ENCODE results near the gene UTP14C.

UTP14C gene, protein sequence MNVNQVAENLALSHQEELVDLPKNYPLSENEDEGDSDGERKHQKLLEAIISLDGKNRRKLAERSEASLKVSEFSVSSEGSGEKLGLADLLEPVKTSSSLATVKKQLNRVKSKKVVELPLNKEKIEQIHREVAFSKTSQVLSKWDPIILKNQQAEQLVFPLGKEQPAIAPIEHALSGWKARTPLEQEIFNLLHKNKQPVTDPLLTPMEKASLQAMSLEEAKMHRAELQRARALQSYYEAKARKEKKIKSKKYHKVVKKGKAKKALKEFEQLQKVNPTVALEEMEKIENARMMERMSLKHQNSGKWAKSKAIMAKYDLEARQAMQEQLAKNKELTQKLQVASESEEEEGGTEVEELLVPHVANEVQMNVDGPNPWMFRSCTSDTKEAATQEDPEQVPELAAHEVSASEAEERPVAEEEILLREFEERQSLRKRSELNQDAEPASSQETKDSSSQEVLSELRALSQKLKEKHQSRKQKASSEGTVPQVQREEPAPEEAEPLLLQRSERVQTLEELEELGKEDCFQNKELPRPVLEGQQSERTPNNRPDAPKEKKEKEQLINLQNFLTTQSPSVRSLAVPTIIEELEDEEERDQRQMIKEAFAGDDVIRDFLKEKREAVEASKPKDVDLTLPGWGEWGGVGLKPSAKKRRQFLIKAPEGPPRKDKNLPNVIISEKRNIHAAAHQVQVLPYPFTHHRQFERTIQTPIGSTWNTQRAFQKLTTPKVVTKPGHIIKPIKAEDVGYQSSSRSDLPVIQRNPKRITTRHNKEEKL

DNA sequence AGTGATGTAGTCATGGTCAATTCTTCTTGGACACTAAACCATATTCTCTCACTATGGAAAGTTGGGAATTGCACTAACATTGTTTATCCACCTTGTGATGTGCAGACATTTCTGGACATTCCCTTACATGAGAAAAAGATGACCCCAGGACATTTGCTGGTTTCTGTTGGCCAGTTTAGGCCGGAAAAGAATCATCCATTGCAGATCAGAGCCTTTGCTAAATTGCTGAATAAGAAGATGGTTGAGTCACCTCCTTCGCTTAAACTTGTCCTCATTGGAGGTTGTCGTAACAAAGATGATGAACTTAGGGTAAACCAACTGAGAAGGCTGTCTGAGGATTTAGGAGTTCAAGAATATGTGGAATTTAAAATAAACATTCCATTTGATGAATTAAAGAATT is at the start of gene UTP14C:
UTP14C (plus strand) TSS at position 211 of the 400 bp plus-strand sequence. CDS start 4,114 bp downstream, outside the sequence.
- no peak within 1 kb of the TSS for H3K4me3 ChIP-seq (replicated peaks; ENCODE audit: low read depth, low read length)
- DNase-seq (ENCODE audit: extremely low read depth, low read depth), result no peak
- TF ChIP-seq, protein P1, sequence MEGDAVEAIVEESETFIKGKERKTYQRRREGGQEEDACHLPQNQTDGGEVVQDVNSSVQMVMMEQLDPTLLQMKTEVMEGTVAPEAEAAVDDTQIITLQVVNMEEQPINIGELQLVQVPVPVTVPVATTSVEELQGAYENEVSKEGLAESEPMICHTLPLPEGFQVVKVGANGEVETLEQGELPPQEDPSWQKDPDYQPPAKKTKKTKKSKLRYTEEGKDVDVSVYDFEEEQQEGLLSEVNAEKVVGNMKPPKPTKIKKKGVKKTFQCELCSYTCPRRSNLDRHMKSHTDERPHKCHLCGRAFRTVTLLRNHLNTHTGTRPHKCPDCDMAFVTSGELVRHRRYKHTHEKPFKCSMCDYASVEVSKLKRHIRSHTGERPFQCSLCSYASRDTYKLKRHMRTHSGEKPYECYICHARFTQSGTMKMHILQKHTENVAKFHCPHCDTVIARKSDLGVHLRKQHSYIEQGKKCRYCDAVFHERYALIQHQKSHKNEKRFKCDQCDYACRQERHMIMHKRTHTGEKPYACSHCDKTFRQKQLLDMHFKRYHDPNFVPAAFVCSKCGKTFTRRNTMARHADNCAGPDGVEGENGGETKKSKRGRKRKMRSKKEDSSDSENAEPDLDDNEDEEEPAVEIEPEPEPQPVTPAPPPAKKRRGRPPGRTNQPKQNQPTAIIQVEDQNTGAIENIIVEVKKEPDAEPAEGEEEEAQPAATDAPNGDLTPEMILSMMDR (IDR thresholded peaks at IDR 0.05; ENCODE audit: low read depth, low read length, missing control alignments), result no peak

DNA sequence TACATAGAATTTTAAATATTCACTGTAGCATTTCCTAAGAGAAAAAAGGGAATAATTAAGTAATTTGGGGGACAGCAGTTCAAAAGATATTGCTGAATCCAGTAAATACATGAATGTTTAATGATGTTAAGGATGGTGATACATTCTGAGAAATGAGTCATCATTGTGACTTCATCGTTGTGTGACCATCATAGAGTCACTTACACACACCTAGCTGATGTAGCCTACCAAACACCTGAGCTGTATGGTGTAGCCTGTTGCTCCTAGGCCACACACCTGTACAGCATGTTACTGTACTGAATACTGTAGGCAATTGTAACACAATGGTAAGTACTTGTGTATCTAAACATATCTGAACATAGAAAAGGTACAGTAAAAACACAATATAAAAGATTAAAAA is 48.1 kb upstream of the UTP14C start:
- DNase-seq (ENCODE audit: extremely low read depth, low read depth), result no peak
- no peak overlapping the region for H3K4me3 ChIP-seq (replicated peaks; ENCODE audit: low read depth, low read length)
- TF ChIP-seq, protein P1 (IDR thresholded peaks at IDR 0.05; ENCODE audit: low read depth, low read length, missing control alignments), result no peak

DNA sequence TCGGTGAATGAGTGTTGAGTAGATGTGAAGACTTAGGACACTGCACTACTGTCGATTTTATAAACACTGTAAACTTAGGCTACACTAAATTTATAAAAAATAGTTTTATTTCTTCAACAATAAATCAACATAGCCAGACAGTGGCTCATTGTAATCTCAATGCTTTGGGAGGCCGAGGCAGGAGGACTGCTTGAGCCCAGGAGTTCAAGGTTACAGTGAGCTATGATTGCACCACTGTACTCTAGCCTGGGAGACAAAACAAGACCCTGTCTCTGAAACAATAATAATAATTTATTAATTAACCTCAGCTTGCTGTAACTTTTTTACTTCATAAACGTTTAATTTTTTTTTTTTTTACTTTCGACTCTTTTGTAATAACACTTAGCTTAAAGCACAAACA is 47.6 kb upstream of the UTP14C start:
- H3K4me3 ChIP-seq (replicated peaks; ENCODE audit: low read depth, low read length), result no peak overlapping the region
- TF ChIP-seq, protein P1 (IDR thresholded peaks at IDR 0.05; ENCODE audit: low read depth, low read length, missing control alignments), result no peak

DNA sequence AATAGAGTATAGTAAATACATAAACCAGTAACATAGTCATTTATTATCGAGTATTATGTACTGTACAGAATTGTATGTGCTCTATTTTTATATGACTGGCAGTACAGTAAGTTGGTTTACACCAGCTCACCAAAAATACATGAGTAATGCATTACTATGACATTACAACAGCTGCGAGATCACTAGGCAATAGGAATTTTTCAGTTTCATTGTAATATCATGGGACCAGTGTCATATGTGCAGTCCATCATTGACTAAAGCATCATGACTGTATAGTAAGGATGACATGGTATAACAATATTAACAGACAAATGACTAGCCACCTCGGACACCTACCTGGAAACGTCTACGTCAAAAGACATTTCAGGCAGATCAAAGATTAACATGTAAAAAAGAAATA is 46.9 kb upstream of the UTP14C start:
- TF ChIP-seq, protein P1 (IDR thresholded peaks at IDR 0.05; ENCODE audit: low read depth, low read length, missing control alignments), result no peak
- no peak for DNase-seq (ENCODE audit: extremely low read depth, low read depth)
- no peak overlapping the region for H3K4me3 ChIP-seq (replicated peaks; ENCODE audit: low read depth, low read length)

More for the DNA sequence above, 47.6 kb upstream of the UTP14C start:
- no peak for DNase-seq (ENCODE audit: extremely low read depth, low read depth)

DNA sequence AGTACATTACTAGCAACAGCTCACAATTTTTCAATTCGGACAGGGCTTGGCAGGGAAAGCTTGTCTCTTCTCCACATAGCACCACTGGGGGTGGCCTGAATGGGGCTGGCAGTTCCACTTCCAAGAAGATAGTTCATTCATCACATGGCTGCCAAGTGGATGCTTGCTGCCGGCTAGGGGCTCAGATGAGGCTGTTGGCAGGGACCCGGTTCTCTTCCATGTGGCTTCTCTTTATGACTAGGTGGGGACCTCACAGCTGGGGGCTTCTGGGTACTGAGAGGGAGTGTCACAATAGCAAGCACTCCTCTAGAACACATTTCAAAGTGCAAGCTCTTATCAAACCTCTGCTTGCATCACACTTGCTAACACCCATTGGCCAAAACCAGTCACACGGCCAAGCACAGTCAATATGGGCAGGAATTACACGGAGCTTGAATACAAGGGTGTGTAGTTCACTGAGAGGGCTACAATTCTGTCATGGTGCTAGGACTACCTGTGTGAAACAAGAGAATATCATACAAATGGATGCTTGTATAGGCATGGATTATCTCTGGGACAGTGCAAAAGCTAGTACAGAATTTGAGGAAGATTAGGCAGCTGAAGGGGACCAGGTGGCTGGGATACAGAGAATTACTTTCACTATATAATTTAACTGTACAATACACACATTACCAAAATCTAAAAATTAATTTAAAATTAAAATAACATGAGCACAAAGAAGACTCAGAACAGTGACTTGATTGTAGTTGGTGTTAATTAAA is 45.5 kb upstream of the UTP14C start:
- DNase-seq (ENCODE audit: extremely low read depth, low read depth), result no peak
- H3K4me3 ChIP-seq (replicated peaks; ENCODE audit: low read depth, low read length), result no peak overlapping the region
- TF ChIP-seq, protein P1 (IDR thresholded peaks at IDR 0.05; ENCODE audit: low read depth, low read length, missing control alignments), result no peak

DNA sequence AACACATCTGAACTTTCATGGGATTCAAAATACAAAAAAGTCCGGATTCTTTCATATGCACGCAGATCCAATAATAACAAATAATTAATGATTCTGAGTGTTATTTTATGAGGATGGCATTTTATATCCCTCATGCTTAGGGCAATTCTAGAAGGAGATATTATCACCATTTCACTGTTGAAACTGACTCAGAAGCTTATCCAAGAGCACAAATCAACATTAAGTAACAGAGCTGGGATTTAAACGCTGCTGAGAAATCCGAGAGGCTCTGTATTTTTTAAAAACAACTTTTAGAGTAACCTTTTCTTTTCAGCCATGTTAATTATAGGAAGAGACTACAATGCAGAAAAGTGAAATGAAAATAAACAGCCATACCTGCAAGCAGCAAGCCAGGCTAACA is 43.6 kb upstream of the UTP14C start:
- DNase-seq (ENCODE audit: extremely low read depth, low read depth), result no peak
- TF ChIP-seq, protein P1 (IDR thresholded peaks at IDR 0.05; ENCODE audit: low read depth, low read length, missing control alignments), result no peak
- no peak overlapping the region for H3K4me3 ChIP-seq (replicated peaks; ENCODE audit: low read depth, low read length)
